ENCODE data around the gene CALHM4.

The CALHM4 gene

DNA sequence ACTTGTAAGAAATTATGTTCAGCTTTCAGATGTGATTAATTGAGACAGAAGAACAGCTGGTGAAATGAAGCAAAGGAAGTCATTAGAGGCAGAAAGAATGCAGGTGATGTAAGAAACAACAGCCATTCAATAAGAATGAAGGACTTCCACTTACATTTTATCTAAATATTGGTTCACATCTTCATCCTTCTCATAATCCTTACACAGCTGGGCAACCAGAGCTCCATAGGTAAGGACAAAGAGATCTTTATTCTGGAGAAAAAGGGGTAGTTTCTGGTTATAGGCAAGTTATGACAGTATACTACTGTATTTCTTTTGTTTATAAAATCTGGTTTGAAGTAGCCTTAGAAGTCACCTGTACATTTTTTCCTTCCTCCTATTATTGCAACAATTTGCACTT lies 10.4 kb upstream of the CALHM4 start:
- no peak for FAIRE-seq

DNA sequence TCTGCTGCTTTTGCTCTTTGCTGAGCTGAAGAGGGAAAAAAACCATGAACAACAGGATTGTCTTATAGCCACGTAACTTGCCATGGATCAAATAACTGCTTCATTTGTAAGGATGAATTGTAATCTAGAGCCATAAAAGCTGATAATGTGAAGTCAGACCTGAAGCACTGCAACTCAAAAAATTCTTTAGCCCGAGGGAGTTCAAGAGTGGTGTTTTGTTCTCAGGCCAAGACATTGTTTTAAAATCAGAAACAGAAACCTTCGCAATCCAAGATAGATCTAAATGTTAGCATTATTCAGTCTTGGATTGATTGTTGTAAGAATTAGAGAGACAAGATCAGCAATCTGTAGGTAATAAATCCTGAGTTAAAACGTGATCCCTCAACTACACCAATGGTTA lies 7.9 kb upstream of the CALHM4 start, which contains the start of gene TRAPPC3L:
TRAPPC3L (minus strand) TSS at position 34 of the 400 bp plus-strand sequence. CDS start 170 bp downstream, outside the sequence.
- no peak for FAIRE-seq

DNA sequence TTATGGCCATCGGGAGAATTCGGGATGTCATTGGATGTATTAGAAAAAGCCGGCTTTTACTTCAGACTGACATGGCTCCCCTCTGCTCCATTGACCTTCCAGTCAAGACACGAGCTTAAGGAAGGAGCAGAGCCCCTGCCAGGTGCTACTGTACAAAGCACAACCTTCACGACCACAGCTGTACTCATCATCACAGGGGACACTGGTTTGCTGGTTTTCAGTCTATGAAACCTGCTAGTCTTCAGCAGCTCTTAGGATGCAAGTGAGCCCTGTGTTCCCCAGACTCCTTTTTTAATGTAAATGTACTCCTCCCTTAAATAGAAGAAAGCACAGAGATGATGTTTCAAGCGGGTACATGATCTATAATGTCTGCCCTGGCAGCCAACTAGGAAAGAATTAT lies 6.2 kb upstream of the CALHM4 start:
- no peak for FAIRE-seq

DNA sequence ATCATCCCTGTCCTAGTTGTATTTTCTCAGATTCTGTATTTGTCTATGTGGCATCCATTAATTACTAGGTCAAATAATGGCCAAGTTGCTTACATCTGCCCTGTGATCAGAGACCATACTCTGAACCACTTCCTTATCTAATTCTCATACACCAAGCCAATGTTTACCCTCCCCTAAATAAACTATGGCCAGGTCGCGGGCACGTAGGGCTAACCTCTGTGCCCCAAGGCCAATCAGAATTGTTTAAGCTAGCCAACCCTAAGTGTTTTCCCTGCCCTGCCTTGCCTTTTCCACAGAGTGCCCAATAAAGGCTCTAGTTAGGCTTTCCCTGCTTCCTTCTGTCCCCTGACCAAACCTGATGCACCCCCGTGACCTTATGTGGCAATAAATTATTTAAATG lies 2.8 kb upstream of the CALHM4 start:
- no peak for FAIRE-seq

DNA sequence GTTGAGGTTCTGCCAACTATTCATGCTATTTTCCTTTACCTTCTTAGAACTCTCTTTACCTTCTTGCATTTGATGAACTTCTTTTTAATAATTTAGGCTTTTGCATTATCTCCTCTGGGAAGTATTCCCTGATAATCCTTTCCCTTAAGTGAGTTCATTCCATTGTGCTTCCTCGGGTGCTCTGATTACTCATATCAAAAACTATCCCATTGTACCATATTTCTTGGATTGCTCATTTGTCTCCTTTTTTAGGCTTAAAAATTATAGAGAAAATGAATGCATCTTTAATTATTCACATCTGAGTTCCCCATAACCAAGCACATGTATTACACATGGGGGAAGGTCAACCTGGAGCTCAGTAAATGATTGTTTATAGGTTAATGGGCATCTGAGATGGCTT lies 2.5 kb downstream of the CALHM4 start:
- no peak for FAIRE-seq

DNA sequence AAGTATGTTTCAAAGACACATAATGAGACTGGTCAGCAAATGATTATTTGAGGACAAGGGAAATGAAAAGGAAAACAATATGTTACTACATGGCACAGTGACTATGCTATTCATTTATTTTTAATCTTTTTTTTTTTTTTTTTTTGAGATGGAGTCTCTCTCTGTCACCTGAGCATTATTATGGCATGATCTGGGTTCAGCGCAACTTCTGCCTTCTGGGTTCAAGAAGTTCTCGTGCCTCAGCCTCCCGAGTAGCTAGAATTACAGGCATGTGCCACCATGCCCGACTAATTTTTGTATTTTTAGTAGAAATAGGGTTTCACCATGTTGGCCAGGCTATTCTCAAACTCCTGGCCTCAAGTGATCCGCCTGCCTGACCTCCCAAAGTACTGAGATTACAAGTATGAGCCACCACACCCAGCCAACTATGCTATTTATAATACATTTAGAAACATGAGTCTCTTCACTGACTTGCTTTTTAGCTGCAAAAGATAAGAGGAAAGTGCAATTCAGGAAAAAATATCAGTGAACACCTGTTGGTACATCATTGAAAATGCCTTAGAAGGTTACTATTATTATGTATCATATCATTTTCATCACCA lies 3.4 kb downstream of the CALHM4 start:
- no peak for FAIRE-seq

DNA sequence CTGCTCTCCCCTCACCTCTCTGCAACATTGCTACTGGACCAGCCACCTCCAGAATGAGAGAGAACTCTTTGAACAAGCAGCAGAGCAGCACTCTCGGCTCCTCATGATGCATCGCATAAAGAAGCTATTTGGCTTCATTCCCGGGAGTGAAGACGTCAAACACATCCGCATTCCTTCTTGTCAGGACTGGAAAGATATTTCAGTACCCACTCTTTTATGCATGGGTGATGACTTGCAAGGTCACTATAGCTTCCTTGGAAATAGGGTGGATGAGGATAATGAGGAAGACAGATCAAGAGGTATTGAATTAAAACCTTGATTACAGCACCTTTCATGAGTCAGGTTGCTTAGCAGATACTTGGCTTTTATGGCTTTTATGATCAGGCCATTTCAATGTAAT lies 4.3 kb downstream of the CALHM4 start:
- no peak for FAIRE-seq

DNA sequence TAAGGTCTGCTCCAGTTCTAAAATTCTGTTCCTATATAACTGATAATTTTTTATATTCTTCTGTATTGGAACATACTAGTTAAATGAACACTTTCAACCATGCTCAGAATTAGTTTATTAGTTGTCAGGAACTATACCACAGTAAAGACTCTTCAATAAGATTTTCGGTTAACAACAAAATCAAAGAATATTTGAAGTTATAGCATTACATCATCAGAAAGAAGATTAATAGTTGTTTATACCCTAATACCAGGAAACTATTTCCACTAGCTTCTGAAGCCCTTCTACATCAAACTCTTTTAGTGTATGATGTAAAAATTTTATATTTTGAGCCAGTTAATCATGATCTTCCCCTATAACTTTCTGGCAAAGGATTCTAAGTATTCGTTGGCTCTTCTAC lies 6.6 kb downstream of the CALHM4 start:
- no peak for FAIRE-seq

DNA sequence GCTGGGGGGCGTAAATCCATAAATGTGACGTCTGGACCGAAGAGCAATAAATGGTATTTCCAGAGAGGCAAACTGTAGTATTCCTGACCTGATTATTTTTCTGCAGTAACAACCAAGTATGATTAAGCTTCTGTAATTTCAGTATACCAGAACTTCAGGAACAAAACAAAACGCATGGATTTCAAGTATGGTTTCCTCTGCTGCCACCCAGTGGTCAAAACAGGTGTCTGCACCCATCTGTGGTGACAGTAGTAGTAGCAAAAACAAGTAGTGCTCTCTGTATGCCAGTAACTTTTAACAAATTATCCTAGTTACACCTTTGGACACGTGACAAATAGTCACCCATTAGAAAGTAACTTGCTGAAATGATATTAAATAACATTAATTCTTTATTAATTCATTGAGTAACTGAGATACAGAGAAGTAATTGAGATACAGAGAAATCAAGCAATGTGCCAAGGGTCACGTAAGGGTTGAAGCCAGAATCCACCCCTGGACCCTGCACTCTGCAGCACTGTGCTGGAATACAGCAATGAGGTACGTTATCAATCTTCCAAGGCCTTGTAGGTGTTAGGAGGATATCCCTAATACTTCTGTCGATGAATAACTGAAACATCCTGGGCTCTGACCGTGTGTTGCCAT lies 7.9 kb downstream of the CALHM4 start:
- FAIRE-seq: no peak

DNA sequence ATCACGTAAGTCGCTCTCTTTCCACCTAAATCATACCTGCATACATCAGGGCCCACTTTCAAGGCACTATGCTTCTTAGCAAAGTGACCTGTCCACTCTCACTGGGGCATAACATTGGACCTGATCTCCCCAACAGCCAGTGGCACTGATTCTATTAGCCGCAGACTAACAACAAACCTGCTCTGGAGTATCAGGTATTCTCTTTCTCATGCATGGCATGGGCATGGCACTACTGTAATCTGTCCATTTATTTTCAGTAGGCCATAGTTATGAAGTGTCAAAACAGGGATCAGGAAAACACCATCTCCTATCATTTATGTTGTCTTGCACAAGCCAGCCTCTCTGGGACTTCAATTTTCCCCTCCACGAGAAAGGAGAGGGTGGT lies 8.5 kb downstream of the CALHM4 start:
- no peak for FAIRE-seq

DNA sequence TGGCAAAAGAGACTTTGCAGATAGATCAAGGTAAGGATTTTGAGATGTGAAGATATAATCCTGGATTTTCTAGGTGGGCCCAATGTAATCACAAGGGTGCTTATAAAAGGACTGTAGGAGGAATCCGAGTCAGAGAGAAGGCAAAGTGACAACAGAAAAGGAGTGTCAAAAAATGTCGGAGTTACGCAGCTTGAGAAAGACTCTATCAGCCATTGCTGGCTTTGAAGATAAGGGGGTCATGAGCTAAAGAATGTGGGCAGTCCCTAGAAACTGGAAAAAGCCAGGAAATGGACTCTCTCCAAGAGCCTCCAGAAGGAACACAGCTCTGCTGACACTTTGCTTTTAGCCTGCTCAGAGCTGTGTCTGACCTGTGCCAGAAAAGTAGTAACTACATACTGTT lies 9.1 kb downstream of the CALHM4 start:
- FAIRE-seq: no peak

DNA sequence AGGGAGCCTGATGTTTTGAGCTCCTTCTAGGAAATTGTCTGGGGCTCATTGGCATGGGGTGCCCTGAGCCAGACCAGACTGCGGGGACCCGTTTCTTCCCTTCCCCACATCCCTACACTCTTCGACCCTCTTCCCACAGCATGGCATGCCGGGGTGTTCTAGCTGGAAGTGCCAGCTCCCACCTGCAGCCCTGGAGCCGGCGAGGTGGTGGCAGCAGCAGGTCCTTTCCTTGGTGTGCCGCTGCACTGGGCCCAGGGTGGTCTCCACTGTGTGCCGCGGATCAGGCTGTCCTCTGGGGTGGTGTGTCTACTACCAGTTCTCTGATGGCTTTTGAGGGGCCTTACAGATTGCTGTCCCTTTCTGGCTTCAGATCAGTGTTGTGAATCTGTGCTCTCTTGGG lies 10.3 kb downstream of the CALHM4 start:
- no peak for FAIRE-seq

DNA sequence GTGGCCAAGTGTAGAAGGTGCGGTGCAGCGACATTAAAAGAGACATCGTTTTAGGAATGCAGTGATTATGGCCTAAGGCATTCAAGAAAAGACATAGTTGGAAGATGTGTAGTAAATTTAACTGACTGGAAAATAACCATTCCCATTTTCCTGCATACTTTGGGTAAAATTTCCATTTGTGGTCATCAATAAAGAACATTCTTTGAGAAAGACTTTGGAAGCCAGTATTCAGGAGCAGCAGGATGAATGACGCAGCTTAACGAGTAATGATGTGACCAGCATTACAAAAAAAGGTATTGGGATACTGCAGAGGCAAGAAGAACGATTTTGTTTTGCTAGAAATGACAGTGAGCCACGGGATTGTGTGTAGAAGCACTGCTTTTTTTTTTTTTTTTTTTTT lies 10.8 kb downstream of the CALHM4 start:
- no peak for FAIRE-seq

DNA sequence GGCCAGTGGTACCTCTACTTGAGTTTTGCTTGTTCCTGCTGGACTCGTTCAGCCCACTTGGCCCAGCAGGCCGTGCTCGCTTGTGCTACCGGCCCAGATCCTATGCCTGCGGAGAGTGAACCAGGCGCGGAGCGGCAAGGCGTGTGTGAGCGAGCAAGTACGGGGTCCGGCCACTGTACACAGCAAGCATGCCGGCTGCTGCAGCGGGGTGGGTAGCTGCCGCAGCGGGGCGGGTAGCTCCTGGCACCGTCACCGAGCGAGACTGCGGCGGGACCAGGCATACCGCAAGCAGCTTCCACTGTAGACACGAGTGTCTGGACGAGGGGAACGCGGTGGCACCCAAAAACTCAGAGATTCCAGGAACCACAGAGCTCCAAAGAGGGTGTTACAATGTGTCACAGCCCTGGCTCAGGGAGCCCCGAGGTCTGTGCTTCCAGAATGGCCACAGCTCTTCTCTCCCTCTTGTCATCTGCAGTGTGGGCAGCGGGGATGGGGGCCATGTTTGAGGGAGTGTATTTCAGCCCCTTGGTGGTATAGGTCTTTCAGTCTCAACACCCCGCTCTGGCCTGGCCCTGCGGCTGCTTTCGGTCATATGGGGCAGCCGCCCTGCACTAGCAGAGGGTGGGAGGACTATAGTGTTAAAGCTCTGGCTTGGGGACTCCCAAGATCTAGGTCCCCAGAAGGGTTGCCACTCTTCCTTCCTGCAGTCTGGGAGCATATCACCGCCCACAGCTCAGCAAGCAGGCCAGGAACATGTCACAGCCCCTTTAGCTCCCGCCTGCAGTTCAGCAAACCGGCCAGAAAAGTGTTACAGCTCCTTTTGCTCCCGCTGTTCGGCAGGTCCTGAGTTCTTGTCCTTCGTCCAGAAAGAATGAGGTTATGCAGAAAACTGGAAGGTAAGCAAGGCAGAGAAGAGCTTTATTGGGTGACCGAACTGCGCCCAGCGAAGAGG lies 11.6 kb downstream of the CALHM4 start:
- no peak for FAIRE-seq

DNA sequence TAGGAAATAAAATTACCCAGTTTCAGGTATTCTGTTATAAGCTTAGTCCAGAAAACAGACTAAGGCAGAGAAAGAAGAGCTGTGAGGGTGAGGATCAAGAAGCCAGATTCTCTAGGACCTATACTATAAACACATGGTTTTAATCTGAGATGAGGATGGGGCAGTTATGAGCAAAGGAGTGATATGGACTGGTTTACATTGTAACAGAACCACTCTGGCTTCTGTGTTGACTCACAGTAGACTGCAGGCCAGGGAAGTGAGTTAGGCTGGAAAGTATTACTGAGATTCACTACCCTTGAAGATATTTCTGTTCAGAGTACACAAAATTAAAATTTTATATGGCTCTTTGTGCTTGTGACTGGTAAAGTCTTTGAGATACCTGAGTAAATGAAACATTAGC lies 14.6 kb downstream of the CALHM4 start:
- no peak for FAIRE-seq

DNA sequence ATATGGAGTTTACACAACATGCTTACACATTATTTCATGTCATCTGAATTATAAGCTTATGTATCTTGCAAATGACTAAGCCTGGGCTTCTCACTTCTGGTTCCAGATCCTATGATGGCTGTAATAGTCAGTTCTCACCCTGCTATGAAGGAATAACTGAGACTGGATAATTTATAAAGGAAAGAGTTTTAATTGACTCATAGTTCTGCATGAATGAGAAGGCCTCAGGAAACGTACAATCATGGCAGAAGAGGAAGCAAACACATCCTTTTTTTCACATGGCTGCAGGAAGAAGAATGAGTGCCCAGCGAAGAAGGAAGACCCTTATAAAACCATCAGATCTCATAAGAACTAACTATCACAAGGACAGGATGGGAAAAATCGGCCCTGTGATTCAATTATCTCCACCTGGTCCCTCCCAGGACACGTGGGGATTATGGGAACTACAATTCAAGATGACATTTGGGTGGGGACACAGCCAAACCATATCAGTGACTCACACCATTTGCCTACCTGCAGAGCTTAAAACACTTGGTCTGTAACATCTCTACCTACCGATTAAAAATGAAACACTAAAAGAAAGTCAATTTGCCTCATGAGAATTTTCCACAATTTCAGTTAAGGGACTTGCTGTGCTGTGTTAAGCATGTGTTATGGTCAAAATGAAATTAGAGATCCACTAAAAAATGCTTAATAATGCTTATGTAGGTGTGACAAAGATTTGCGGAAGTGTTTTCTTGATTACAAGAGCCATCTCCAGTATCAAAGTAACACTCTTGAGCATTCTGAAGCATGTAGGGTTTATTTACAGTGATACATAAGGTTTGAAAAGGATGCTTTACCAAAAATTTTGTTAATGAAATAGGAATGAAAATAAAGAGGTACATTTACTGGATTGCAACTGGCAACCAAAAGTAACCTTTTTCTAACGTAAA lies 15.5 kb downstream of the CALHM4 start:
- FAIRE-seq: no peak

DNA sequence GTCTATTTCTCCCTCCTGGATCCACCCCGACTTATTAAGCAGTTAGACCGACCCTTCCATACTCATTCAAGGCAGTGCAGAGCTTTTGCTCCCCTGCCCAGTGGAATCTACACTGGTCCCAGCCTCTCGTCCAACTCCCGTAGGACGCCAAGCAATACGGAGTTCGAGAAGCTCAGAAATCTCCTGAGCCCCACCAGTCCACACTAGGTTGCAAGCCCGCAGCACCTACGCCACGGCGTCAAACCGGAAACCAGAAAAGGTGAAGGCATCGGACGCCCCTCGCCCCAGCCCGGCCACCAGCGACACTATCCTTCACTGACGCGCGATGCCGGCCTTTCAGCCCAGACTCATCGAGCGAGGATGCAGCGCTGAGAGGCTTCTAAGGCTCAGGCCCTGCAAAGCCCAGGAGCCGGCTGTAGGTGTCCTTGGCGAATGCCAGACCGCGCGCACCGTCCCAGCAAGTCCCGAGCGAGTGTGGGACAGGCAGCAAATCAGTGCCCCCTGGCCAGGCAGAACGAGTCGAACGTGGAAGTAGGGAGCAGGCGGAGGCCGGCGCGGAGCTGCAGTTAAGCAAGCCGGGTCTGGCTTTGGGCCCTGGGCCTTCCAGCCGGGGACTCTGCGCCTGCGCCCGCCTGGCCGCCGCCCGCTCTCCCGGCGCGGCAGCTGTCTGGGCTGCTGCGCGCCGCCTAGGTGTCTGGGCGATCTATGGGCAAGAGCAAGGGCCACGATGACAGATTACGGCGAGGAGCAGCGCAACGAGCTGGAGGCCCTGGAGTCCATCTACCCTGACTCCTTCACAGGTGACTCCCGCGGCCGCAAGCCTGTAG lies 17.5 kb downstream of the CALHM4 start, which contains the start of gene RWDD1:
RWDD1 (plus strand) TSS at position 649 of the 827 bp plus-strand sequence; CDS start at position 728, 79 bp downstream.
- no peak for FAIRE-seq

DNA sequence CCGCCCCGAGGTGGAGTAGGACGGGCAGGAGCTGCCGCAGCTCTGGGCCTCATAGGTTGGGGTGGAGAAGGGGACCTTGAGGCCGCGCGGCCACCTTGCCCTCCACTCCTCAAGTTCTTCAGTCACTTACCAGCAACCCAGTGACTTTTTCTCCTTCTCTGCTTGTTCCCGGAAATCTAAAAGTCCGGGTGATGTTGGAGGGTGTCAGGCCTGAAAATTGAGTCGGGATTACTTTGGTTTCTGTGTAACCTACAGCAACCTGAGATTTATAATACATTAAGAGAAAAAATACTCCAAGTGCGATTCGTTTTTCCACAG lies 18.1 kb downstream of the CALHM4 start:
- no peak for FAIRE-seq

DNA sequence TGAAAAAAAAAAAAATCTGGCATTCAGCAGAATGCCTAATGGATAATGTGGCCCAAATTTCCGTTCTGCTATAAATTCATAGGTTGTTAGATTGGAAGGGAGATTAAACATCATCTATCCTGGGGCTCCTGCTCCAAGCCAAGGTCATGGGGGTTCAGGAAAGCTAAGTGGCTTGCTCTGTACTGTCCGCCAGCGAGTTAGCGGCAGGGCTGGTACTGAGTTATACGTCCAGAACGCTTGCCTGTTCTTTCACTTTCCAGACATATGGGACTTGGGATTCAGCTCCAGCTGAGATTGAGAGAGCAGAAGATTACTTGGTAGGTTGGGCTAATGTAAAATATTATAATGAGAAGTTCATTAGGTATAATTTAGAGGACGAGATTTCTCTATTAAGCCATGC lies 18.6 kb downstream of the CALHM4 start:
- FAIRE-seq: no peak

DNA sequence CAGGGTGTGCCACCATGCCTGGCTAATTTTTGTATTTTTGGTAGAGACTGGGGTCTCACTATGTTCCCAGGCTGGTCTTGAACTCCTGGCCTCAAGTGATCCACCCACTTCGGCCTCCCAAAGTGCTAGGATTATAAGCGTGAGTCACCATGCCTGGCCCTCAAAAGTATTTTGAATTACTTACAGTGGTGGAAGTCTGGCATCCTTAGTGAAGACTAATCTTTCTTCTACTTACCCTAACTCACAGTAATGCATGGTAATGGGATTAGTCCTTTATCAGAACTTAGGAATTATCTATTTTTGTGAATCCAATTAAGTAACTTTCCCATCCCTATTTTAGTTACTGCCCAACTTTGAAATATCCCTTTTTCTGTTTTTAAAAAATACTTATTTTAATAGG lies 21.7 kb downstream of the CALHM4 start:
- no peak for FAIRE-seq

DNA sequence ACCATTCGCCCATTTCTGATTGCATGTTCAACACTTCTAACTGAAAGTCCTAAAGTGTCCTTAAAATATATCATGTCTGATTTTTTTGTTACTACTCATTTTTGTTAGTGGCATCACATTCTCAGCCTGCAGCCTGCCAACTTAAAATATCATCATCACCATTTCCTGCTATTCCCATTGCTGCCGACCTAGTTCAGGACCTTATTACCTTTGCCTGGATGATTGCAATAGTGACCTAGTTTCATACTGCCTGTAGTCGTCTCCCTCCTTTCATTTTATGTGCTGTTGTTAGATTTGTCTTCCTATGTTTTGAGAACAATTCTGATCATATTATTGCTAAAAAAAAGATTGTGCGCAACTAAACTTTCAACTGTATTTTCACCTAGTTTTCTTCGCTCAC lies 23.9 kb downstream of the CALHM4 start:
- no peak for FAIRE-seq

DNA sequence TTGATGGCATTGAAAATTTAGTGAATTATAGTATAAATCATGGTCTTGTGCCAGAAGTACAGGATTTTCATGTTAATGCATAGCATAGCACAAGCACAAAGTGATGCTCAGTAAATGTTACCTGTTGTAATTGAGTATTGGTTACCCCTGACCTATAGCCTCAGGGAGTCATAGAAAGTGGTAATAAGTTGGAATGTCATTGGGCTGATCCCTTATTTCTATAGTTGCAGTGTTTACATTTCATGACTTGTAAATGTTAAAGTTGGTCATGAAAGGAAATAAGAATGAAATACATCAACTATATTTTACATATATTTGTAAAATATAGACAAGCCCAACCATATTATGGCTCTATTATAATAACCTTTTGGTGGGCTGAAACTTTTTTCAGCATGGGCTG lies 24.8 kb downstream of the CALHM4 start:
- no peak for FAIRE-seq

Data from colon (tissue), 2 donors.